SKM-1 (cell line): ENCODE data around the gene MTMR3.
"Not testable (repeated sequence)": the region's sequence is repeated elsewhere in the genome, so short reads cannot be mapped to it uniquely, and the experiment has no call there.

ENCODE experiments used
- DNase-seq: peaks from one replicate; lab custom pipeline; 2025; ENCODE audit not compliant: unreplicated experiment; lab: John Stamatoyannopoulos, UW

MTMR3 gene

GRCh38 chr22:30045901-30046715 is 163.1 kb downstream of the MTMR3 start:
- no peak for DNase-seq

- no peak for DNase-seq
Measured at GRCh38 chr22:30046716-30047363, 163.9 kb downstream of the MTMR3 start.

- DNase-seq = no peak
Measured at GRCh38 chr22:30047364-30047738, 164.4 kb downstream of the MTMR3 start.

DNA sequence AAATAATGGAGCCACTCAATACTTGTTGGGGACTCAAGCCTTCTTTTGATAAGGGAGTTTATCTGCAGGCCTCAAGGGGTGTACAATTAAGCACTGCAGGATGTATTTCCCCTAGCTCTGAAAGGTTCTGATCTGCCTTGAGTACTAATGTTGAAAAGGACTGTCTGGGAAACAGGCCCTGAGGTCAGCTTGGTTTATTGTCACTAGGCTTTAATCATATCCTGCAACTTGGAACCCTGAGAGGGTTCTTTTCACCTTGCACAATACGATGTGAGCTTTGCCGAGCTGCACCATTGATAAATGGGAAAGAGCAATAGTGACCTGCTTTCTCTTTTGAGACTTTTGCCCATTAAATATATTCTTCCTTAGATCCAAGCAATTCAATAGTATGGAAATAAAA is 165.7 kb downstream of the MTMR3 start:
- DNase-seq = no peak

DNA sequence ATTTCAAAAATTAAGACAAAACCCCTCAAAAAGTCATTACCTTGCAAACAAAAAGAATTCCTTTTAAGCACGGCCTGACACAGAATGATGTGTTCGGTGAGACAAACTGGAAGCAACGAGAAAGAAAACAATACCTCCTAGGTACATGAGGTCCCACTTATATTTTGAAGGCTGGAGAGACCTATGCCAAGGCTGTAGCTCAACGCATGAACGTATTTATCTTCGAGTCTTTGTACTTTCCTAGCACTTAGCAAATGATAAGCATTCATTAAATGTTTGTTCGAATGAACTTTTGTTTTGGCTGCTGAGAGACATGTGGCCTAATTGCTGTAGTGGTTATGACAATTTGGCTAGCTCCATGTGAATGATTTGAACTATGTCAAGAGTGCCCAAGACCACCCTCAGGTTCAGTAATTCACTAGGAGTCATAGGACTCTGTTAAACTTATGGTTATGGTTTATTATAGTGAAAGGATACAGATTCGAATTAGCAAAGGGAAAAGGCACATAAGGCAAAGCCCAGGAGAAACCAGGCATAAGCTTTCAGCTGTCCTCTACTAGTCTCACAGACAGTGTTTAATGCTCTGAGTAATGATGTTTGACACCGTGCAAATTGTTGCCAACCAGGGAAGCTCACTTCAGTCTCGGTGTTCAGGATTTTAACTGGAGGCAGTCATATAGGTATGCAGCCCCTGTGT is 171.2 kb downstream of the MTMR3 start:
- DNase-seq = no peak

DNA sequence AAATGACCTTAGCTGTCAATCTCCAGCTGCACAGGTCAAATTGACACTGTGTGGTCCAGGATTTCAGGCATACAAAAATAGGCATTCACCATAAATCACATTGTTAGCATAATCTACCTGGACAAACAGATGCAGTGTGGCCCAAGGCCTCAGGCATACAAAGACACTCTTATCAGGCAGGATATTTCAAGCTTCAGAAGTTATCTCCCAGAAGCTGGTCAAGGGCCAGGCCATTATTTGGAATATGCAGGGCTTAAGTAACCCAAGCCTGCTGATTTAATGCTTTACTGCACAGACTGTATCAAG is 171.7 kb downstream of the MTMR3 start:
- DNase-seq = no peak

- no peak for DNase-seq
Measured at GRCh38 chr22:30056015-30056414, 173.0 kb downstream of the MTMR3 start.

DNA sequence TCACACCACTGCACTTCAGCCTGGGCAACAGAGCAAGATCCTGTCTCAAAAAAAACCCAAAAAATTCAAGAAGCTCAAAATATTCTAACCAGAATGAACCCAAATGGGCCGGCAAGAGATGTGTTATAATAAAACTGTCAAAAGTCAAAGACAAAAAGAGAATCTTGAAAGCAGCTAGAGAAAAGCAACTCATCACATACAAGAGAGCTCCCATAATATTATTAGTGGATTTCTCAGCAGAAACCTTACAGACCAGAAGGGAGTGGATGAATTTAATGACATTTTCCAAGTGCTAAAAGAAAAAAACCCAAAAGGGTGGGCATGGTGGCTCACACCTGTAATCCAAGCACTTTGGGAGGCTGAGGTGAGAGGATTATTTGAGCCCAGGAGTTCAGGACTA is 174.4 kb downstream of the MTMR3 start:
- DNase-seq = no peak

DNA sequence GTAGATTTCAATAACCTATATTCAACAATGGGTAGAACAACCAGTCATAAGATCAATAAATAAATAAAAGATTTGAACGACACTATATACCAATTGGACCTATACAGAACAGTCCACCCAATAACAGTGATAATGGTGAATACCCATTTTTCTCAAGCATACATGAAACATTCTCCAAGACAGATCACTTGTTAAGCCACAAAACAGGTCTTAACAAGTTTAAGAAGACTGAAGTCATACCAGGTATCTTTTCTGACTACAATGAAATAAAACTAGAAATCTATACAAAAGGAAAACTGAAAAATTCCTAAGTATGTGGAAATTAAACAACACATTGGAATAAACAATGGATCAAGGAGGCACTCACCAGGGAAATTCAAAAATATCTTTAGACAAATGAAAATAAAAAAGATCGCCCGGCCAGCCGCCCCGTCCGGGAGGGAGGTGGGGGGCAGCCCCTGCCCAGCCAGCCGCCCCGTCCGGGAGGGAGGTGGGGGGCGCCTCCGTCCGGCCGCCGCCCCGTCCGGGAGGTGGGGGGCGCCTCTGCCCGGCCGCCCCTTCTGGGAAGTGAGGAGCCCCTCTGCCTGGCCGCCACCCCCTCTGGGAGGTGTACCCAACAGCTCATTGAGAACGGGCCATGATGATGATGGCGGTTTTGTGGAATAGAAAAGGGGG is 176.5 kb downstream of the MTMR3 start:
- not testable (repeated sequence) for DNase-seq

DNA sequence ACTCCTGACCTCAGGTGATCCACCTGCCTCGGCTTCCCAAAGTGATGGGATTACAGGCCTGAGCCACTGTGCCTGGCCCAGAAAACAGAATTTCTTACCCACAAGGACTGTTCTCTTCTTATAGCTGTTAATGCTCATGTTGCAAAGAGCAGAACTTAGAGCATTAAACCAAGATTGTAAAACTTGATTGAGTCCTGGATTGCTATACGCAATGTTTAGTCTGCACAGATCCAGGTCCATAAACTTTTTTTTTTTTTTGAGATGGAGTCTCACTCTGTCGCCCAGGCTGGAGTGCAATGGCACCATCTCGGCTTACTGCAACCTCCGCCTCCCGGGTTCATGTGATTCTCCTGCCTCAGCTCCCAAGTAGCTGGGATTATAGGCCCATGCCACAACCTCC is 178.1 kb downstream of the MTMR3 start:
- DNase-seq = not testable (repeated sequence)

GRCh38 chr22:30062259-30062658 is 179.3 kb downstream of the MTMR3 start:
- DNase-seq = no peak

- no peak for DNase-seq
Measured at GRCh38 chr22:30062950-30063349, 180.0 kb downstream of the MTMR3 start.

DNA sequence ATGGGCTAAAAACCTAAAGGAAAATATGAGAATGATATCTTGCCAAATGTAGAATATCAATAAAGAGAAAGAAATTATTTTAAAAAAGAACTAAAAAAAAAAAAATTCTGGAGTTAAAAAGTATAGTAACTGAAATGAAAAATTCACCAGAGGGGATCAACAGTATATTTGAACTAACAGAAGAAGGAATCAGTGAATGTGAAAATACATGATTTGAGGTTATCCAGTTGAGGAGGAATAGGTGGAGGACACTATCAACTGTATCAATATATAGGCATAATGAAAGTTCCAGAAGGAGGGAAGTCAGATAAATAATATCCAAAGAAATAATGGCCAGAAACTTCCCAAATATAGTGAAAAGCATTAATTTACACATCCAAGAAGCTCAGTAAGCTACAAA is 181.2 kb downstream of the MTMR3 start:
- no peak for DNase-seq

DNA sequence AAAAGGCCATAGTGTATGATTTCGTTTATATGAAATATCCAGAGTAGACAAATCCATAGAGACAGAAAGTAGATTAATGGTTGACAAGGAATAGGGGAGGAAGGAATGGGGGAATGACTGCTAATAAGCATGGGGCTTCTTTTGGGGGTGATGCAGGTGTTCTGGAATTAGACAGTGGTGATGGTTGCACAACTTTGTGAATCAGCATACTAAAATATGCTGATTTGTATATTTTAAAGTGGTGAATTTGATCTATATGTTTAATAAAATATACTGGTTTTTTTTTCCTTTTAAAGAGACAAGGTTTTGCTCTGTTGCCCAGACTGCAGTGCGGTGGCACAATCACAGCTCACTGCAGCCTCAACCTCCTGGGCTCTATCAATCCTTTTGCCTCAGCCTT is 190.8 kb downstream of the MTMR3 start:
- no peak for DNase-seq

DNA sequence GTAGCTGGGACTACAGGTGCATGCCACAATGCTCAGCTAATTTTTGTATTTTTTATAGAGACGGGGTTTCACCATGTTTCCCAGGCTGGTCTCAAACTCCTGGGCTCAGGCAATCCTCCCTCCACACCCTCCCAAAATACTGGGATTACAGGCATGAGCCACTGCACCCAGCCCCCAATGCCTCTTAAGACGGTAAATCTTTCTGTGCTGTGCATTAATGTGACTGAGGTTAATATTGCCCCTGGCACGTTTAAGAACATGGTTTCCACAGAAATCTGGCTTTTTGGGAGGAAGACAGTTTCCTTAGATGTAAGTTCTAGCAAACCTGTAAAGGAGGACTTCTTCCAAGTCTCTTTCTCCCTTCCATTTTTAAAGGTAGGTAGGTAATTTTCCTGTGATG is 191.2 kb downstream of the MTMR3 start:
- no peak for DNase-seq

DNA sequence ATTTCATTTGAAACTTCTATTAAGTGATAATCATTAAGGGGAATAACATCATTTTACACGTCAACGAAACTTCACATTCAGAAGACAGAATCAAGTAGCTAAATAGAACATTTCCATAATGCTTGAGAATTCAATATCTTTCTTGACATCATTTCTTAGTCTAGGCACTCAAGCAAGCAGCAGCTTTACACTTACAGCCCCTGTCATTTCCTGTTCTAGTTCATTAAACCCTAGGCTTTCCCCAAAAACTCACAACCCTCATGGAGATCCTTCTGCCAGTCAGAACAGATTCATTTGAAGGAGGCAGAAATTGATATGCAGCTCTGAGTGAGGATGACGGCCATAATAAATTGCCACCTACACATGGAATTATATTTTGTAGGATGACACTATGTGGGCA is 192.0 kb downstream of the MTMR3 start:
- no peak for DNase-seq

DNA sequence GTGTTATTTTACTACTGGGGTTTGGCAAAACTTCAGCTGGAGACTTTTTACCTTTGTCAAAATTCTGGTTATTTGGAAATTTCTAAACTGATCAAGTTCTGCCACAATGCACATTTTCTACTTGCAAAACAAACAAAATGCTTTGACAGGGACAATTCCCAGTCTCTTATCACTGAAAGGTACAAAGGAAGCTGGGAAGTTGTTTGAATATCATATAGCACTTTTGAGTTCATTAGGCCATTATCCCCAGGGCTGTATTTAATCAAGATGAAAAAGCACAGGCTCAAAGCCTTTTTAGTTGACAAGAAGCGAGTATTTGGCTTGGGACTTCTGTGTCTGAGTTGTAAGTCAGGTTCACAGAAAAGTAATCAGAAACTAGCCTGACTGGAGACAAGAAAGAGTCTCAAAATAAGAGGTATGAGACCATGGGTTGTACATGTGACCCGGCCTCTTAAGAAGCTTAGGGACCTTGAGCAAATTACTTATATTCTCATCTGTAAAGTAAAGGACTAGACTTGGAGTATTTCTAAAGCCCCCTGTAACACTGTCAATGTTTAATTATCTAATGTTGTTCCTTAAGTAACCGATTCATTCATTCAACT is 194.4 kb downstream of the MTMR3 start:
- DNase-seq = no peak

DNA sequence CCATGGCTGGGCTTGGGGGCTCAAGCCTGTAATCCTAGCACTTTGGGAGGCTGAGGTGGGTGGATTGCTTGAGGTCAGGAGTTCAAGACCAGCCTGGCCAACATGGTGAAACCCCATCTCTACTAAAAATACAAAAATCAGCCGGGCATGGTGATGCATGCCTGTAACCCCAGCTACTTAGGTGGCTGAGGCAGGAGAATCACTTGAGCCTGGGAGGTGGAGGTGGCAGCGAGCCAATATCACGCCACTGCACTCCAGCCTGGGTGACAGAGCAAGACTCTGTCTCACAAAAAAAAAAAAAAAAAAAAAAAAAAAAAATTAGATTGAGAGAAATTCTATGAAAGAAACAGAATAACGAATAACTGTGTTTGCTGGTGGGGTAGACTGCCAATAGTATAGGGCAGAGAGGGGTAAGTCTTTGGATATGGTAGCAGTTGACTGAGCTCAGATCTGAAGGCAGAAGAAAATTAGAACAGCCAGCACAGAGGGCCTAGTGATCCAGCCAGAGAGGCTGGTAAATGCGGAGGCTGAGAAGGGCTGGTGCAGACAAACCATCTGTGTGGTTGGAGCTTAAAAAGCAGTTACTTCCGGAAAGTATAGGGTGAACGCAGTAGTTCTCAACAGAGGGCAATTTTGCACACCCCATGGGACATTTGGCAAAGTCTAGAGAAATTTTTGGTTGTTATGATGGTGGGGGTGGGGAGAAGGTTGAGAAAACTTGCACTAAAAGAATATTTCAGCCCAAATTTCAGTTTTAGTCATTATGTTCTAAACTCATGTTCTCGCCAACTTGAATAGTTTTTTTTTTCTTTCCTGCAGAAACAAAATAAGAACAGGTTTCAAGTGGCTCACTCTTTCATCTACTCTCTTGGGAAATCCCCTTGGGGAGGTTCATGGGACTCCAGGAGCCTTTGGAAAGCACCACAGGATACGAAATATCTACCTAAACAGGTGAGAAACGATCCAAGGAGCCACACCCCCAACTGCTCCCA is 195.6 kb downstream of the MTMR3 start:
- DNase-seq = no peak

DNA sequence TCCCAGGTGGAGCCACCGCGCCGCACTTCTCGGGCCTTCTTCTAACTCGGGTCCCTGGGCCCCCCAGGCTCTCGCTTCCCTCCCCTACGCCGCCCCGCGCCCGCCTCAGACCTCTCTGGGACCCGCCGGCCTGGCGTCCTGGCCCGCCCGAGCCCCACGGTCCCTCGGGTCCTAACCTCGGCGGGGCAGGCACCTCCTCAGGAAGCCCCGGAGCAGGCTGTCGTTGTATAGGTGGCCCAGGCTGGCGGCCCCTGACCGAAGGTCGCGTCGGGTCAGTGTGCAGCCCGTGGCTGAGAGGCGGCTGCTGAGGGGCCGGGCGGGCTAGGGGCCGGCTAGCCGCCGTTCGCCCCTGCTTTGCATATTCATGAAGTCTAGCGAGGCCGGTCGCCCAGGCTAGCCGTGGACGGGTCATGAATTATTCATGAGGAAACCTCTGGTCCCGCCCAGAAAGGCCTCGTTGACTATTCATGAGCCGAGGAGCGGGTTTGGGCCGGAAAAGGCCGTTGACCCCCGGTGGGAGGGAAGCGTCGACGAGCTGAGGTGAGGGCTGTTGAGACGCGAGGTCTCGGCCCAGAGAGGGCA is 197.1 kb downstream of the MTMR3 start, which contains the start of gene HORMAD2:
TSS of gene HORMAD2 (plus strand) at position 513 of the 582 bp plus-strand sequence. CDS start 13,489 bp downstream, outside the sequence.
- no peak for DNase-seq
